Right ventricle myocardium inferior (tissue), 1 donor: ENCODE measurements around the gene SLC1A1. TPM values are rescaled to one million over a fixed set of nuclear protein-coding genes. Genes with fewer than 3 reads are reported as not detected.
"Not testable (repeated sequence)": the region's sequence is repeated elsewhere in the genome, so short reads cannot be mapped to it uniquely, and the experiment has no call there.

Source experiments
- ATAC-seq: fragments of 200-7000 bp; cut with Tn5 transposase; one replicate; pipeline ENCODE4 v1.9.1; 2020; ENCODE audit warnings: mild to moderate bottlenecking, moderate library complexity
- DNase-seq: peaks from one replicate; pipeline ENCODE4 v3.0.0; 2021; ENCODE audit errors: missing footprints
- intact Hi-C: fragments of 100-400 bp; cut with DNase I; formaldehyde crosslinking; loops from one replicate; pipeline ENCODE4 v1.11.0; 2022
- total RNA-seq: library from RNA; stranded (reverse); fragmentation: NEBNext Ultra II Directional; extraction: Animal tissue kit (Norgen Biotek cat#: 25700); gene quantifications from one replicate; pipeline ENCODE4 v1.2.1, GENCODE V29; 2021
- donor health status: DM: no; HTN: yes; CAD: no; lungs with severe emphysema.

Gene SLC1A1
- total RNA-seq, 1 donor from 2014 or later: 3.2 TPM

- no peak for DNase-seq
- no peak for ATAC-seq
These were observed 10.9 kb downstream of the SLC1A1 start for GRCh38 chr9:4501147-4501507.

GRCh38 chr9:4502444-4502843 is 12.2 kb downstream of the SLC1A1 start:
- intact Hi-C loops: no loop called here
- DNase-seq (no peak), ATAC-seq (no peak)

More at GRCh38 chr9:4501147-4501507, 10.9 kb downstream of the SLC1A1 start:
- intact Hi-C loops: no loop called here

- intact Hi-C loops: no loop called here
- DNase-seq: no peak
- no peak for ATAC-seq
These were observed 12.8 kb downstream of the SLC1A1 start for GRCh38 chr9:4503103-4503502.

- intact Hi-C loops: no loop called here
- no peak for ATAC-seq
- no peak for DNase-seq
These were observed 14.0 kb downstream of the SLC1A1 start for GRCh38 chr9:4504250-4504649.

GRCh38 chr9:4506490-4506889 is 16.2 kb downstream of the SLC1A1 start:
- ATAC-seq: no peak
- DNase-seq: no peak
- intact Hi-C loops: no loop called here

GRCh38 chr9:4507306-4508130 is 17.2 kb downstream of the SLC1A1 start:
- ATAC-seq: no peak
- no peak for DNase-seq
- intact Hi-C loops: no loop called here

GRCh38 chr9:4508246-4508906 is 18.1 kb downstream of the SLC1A1 start:
- ATAC-seq: no peak
- peak; percentile 50 for DNase-seq
- intact Hi-C loops: no loop called here

GRCh38 chr9:4508907-4509589 is 18.8 kb downstream of the SLC1A1 start:
- intact Hi-C loops: no loop called here
- ATAC-seq (no peak), DNase-seq (no peak)

GRCh38 chr9:4509590-4509984 is 19.3 kb downstream of the SLC1A1 start:
- no peak for ATAC-seq
- intact Hi-C loops: no loop called here
- DNase-seq: no peak

- DNase-seq: no peak
- intact Hi-C loops: no loop called here
- ATAC-seq: no peak
These were observed 20.5 kb downstream of the SLC1A1 start for GRCh38 chr9:4510546-4511322.

- intact Hi-C loops: no loop called here
- ATAC-seq: no peak
- no peak for DNase-seq
These were observed 24.2 kb downstream of the SLC1A1 start for GRCh38 chr9:4514252-4515128.

- intact Hi-C loops: no loop called here
- DNase-seq (no peak), ATAC-seq (no peak)
These were observed 25.7 kb downstream of the SLC1A1 start for GRCh38 chr9:4515958-4516375.

GRCh38 chr9:4517274-4517673 is 27.0 kb downstream of the SLC1A1 start:
- intact Hi-C loops: no loop called here
- ATAC-seq (no peak), DNase-seq (no peak)

GRCh38 chr9:4519604-4520003 is 29.3 kb downstream of the SLC1A1 start:
- no peak for ATAC-seq
- DNase-seq: no peak
- intact Hi-C loops: no loop called here

- ATAC-seq (no peak), DNase-seq (no peak)
- intact Hi-C loops: no loop called here
These were observed 29.8 kb downstream of the SLC1A1 start for GRCh38 chr9:4520055-4520454.

GRCh38 chr9:4530375-4530774 is 40.1 kb downstream of the SLC1A1 start:
- no peak for DNase-seq
- intact Hi-C loops: no loop called here
- no peak for ATAC-seq

GRCh38 chr9:4530831-4531230 is 40.6 kb downstream of the SLC1A1 start:
- ATAC-seq, intact Hi-C loops, DNase-seq: not testable (repeated sequence)

- intact Hi-C loops, DNase-seq, ATAC-seq: not testable (repeated sequence)
These were observed 41.1 kb downstream of the SLC1A1 start for GRCh38 chr9:4531355-4531754.
